ENCODE results near the gene DLGAP5.

Gene DLGAP5

DNA sequence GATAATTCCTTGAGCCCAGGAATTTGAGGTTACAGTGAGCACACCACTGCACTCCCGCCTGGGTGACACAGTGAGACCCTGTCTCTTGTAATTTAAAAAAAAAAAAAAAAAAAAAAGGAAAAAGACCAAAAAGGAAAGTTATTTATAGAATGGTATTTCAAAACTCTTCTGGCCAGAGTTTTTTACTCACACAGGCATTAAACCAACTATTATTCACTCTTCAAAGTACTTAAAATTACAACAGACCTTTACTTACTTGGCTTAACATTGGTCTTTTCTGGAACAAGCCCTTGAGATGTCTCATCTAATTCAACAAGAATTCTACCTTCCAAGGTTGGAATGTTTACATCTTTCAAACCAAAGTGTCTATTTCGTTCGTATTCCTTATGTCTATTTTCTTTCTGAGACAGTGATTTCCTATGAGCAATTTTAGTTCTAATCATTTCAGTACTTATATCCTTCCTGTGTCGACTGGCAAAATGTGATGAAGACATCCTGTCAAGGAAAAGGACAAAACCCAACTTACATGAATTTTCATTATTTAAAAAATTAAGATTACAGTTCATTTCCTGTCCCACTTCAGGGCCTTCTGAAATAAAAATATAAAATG lies 2.6 kb downstream of the DLGAP5 start:
- DNase-seq (ENCODE audit: low spot score), result no peak

DNA sequence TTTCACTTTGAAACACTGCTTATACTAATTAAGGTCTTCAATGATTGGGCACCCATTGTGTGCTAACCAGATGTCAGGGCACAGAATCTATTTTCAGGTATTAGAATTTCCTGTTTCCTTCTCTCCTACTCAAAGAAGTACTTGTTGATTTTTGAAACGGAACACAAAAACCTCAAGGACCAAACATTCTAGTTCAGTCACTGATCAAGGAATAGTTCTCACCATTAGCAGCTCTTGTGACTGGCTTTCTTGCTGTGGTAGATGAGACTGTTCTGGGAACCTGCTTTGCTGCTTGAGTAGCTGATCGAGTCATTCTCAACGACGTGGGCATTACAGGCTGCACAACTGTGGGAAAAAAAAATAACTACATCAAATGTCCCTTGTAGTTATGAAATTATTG lies 11.0 kb downstream of the DLGAP5 start:
- no peak for DNase-seq (ENCODE audit: low spot score)

DNA sequence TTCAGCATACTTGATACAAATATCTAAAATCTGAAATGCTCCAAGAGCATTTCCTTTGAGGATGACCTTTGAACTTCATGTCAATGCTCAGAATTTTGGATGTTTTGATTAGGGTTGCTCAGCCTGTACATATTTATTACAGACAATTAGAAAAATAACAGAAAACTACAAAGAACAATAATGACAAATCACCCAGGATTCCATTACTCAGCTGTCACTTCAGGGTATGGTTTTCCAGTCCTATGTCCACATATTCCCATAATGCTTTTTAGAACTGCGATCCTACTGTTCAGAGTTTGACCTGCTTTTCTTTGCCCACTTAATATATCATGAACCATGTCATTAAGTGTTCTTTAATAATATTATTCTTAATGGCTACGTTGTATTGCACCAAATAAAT lies 11.4 kb downstream of the DLGAP5 start:
- no peak for DNase-seq (ENCODE audit: low spot score)

DNA sequence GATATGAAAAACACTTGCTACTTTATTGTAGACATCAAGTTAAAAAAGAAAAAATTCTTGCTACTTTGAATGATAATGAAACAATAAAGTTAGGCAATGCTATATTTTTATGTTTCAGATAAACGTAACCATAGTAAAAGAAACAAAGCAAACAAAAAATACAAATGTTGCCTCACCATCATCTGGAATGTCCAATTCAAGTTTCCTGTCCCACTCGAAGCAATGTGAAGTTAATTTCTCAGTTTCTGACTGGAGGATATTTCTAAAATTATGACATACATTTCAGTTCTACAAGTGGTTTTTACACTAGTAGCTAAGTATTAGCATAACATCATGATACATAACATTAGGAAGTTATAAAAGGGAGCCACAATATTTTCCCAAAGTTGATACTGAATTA lies 20.9 kb downstream of the DLGAP5 start:
- no peak for DNase-seq (ENCODE audit: low spot score)

DNA sequence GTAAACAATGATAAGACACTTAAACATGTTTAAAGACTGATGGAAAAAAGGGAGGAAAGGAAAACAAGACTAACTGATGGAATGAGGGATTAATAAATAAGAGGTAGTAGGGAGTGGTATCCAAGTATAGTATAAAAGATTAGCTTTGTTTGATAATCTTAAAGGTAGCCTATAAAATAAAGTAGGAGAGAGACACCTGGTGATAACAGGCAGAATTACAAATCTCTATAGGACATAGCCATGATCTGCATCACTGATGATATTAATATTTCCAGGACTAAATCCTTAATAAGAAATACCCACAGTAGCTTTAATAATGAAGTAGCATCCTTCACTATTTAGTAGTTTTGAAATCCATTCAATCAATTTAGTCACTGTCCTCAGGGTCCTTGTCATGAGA lies 30.4 kb downstream of the DLGAP5 start:
- DNase-seq (ENCODE audit: low spot score), result peak; percentile 35

DNA sequence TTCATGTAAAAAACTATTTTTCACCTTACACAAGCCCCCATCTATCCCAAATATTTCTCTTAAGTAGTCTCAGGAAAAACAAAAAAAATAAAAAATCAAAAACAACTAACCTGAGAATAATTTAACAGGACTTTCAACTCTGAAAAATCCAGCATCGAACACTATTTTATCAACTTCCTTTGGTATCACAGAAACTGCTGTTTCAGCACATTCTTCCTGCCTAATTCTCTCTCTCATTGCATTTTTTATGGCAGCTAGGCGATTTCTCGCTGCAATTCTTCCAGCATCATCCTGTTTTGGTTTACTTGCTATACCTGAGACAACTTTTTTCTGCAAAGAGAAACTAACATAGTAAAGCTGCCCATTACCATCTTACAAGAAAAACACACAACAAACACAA lies 33.0 kb downstream of the DLGAP5 start:
- no peak for DNase-seq (ENCODE audit: low spot score)

DNA sequence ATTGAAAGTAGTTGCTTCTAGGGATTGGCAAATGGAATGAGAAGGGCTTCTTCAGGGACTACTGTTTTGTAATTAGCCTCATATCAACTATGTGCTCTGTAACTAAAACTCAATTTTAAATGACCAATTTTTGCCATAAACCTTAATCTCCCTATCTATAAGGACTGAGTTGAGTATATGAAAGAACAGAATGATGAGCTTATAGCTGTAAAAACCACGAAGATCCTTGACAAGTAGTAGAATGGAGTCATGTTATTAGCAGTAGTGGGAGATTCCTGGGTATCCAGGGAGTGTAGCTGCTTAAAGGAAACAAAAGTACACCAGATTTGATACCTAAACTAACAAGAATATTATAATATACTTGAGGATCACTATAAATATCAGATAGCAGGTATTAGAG lies 34.3 kb downstream of the DLGAP5 start:
- no peak for DNase-seq (ENCODE audit: low spot score)

DNA sequence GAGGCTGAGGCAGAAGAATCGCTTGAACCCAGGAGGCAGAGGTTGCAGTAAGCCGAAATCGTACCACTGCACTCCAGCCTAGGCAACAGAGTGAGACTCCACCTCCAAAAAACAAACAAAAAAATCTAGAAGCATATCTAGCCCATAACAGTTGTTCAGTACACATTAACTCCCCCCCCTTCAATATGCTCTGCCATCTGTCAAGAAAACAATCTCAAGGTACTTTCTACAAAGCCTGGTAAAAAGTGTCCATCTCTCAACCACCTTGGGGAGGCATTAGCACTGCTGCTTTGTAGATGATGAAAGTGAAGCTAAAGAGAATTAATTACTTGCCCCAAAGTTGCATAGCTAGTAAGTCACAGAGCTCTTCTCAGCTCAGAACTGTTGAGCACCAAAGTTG lies 37.4 kb downstream of the DLGAP5 start:
- no peak for DNase-seq (ENCODE audit: low spot score)

DNA sequence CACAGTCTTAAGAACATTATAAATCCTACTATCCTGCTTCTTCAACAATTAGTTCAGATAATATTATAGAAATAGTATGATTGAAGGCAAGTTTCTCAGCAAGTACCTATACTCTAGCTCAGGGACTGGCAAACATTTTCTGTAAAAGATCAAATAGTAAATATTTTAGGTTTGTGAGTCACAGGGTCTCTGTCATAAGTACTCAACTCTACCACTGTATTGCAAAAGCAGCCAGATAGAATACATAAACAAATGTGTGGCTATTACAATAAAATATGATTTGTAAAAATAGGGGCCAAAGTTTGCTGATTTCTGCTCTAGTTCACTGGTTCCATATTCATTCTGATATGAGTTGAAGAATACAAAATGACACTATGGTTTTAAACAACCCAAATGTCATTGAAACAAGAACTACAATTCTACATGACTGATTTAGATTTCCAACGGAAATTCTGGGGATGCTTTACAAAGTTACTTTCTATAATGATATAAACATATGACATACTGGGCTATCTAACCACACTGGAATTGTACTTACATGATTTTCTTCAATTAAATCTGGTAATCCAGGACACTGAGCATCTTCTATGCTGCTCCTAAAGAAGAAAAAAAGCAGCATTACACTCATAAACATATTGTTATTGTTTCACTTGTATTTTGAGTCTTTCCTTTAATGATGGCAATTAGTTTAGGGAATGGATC lies 39.2 kb downstream of the DLGAP5 start:
- no peak for DNase-seq (ENCODE audit: low spot score)

DNA sequence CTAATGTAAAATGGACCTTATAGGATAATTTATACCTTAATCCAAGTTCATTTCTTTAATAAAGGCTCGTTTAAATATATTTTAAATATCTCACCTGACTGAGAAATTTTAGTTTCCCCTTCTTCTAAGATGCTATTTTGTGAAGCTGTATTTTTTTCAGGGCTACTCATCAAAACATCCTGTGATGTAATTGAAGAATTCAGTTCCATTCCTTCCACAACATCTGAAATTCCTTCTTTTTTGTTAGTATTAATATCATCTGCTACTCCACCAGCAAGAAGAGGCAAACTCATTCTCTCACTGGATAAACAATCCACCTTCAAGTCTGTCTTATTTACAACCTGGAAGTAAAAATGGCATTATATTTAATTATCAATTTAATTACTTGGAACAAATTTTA lies 39.8 kb downstream of the DLGAP5 start:
- no peak for DNase-seq (ENCODE audit: low spot score)

DNA sequence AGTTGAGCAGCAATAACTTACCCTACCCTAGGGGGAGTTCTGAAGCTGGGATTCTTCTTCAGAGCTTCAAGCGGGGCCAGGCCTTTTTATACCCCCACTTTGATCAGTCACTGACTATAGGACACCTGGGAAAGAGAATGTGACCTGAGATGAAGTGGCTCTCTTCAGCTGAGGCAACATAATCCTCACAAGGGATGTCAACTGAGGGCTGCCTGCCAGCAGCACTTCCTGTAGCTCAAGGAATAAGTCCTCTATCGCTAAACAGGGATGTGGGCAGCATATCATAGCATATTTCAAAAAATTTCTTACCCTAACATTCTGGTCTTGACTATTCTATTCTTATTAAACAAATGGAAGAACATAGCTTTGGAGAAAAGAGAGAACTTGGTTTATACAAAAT lies 45.0 kb downstream of the DLGAP5 start:
- no peak for DNase-seq (ENCODE audit: low spot score)

DNA sequence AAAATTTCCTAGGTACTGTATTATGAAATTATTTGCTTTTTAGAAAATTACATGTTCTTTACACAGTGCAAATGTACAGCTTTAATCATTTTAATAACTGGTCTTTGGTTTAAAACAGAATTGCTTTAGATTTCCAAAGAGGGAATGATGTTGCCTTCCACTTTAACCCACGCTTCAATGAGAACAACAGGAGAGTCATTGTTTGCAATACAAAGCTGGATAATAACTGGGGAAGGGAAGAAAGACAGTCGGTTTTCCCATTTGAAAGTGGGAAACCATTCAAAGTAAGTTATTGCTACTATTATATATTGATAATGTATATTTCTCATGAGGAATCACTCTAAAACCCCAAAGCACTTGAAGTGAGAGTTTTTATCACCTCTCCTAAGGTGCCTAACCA lies 48.9 kb downstream of the DLGAP5 start:
- no peak for DNase-seq (ENCODE audit: low spot score)

DNA sequence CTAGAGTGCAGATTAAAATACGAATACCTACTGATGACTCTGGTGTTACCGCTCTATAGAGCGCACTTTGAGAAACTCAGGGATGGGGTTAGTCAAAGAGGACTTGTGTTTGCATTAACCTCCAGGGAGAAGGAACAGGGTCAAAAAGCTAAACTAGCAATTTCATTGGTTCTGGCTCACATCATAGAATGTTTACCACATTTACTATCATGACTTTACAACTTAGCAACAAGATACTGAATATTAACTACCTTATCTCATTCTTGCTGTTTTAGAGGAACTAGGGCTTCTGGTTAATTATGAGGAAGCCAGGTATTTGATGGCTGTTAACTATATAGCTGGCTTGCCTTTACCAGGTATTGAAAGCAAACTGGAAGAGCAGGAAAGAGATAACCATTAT lies 49.6 kb downstream of the DLGAP5 start:
- no peak for DNase-seq (ENCODE audit: low spot score)

DNA sequence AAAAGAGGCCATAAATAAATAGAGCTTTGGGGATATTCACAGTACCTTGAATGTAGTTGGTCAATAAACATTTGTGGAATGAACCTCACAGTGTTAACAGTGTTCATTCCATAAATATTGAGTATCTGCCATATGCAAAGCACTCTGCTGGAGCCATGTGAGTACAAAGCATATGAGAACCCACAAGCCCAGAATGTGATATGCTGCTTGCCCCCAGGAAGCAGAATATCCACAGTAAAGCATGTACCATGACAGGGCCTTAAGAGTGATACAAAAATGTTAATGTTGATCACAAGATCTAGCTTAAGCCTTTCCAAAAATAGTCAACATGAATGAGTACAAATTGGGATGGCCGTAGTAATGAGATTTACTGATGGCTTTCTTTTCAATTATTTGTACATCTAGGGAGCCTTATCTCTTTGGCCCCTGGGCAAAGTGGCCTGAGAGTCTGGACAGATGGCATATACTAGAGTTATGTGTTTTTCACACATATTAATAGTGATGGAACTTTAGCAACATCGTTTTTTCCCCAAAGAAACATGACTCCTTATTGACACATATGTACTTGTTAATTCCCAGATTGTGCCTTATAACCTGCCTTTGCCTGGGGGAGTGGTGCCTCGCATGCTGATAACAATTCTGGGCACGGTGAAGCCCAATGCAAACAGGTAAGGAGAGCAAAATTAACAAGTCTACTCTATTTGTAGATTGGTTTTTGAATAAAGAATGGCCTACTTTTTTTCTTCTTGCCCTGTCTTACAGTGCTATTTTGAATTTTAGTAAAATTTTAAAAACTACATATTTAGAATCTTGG lies 51.5 kb downstream of the DLGAP5 start:
- no peak for DNase-seq (ENCODE audit: low spot score)

DNA sequence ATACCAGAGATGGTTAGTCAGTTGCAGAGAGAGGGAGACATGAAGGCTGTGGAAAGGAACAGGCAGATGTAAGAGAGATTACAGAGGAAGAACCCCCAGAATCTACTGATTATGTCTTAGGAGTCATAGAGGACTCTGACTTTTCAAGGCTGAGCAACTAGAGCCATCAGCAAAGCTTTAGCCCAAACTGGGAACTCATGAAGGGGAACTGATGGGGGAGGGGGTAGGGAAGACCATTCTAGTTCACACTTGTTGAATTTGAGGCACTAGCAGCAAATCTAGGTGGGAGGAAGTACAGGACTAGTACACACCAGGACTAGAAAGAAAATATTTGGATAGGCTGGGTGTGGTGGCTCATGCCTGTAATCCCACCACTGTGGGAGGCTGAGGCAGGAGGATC lies 52.2 kb downstream of the DLGAP5 start:
- no peak for DNase-seq (ENCODE audit: low spot score)

DNA sequence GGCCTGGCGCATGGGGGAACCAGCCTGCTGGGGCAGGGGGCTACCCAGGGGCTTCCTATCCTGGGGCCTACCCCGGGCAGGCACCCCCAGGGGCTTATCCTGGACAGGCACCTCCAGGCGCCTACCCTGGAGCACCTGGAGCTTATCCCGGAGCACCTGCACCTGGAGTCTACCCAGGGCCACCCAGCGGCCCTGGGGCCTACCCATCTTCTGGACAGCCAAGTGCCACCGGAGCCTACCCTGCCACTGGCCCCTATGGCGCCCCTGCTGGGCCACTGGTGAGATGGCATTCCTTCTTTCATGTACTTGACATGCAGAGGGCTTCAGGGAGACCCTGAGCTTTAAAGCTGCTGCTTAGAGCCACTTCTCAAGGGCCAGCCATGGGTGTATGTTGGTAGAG lies 53.3 kb downstream of the DLGAP5 start:
- DNase-seq (ENCODE audit: low spot score), result no peak

DNA sequence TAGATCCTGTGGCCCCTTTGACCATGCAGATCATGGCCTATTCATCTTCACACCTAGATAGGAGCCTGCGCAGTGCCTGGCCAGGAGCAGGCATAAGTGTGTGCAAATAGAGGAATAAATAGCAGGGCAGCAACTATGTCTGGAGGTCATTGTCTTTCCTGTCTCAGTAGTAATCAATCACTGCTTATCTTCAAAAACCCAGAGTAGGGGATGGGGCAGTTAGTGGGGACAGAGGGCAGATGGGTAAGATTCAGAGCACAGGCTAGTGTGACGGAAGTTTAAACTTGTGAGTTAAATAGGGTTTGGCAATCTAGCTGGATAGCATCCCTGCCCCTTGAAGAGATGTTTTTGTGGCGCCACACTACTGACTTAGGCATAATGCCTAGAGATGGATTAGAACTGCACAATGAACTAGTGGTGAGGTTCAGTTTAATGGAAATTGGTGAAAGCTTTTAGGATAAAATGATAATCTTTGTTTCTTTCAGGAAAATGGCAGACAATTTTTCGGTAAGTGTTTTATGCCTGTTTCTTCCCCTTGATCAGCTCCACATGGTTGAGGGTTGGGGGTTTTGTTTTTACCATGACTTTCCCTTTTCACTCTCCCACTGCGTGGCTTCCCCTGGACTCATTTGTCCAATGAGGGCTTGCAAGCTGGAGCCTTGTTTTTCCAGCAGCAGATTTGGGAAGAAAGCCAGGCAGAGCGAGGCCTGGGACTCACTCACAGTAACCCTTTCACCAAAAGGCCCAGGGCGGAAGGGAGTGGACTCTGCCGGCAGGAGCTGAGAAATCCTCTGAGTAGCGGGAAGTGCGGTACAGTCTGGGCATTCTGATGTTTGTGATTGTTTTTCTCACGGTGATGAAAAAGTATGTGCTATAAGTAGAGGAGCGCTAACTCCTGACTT lies 54.2 kb downstream of the DLGAP5 start:
- no peak for DNase-seq (ENCODE audit: low spot score)

DNA sequence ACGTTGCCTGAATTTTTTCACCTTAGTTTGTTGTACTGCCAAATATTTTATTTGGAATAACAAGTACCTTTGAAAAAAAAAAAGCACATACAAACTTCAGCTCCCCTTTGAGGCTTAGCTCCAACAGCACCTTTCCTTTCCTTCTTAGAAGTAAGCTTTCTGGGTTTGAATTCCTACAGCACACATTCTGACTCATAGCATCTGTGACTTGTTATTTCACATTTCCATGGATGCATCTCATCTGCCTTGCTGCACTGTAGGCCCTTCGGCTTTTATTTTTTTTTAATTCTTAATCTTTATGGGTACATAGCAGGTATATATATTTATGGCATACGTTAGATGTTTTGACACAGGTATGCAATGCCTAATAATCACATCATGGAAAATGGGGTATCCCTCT lies 55.1 kb downstream of the DLGAP5 start:
- no peak for DNase-seq (ENCODE audit: low spot score)

DNA sequence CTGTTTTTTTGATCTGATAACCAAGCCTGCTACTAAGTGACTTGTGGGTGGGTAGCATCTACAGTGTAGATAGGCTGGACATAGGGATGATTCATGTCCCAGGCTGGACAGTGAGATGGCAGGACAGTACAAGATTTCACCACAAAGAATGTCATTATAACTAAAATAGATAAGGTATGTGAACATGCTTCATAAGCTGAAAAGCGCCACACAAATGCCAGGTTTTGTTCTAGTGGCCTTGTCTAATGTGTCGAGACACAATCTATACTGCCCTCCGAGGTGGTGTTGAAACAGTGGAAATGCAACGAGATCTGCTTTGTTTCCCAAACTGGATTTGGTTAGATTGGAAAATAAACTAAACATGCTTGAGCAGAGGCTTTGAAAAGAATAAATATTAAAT lies 58.0 kb downstream of the DLGAP5 start:
- no peak for DNase-seq (ENCODE audit: low spot score)

DNA sequence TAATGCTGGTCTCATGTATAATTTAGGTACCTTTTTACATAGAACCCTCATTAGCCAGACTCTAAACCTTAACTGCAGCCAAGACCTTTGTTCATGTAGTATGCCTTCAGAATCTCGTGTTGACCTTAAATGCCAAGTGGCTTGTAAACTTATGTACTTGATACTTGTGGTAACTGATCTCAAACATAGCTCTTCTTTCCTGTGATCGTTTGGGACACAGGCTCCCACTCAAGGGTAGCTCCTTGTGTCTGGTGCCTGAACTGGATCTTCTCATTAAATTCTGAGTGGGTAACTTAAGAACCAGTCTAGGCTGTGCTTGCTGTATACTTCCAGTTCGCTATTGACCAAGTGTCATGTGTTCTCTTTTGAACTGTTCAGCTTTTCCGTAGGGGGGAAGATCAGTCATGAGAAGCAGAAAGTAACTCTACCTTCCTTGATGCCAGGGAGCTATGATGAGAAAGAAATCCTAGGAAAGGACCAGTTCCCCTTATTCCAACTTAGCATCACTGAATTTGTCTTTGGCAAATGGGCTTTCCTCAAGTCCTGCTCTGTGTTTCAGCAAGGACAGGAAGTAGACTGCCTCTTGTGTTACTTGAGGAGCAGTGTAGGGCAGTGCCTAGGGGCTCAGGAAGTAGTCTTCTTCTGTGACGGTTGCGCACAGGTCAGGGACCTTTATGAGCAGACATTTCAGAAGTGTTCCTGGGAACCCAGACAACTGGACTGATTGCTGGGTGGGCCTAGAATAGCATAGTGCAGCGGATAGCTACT lies 59.8 kb downstream of the DLGAP5 start:
- no peak for DNase-seq (ENCODE audit: low spot score)

DNA sequence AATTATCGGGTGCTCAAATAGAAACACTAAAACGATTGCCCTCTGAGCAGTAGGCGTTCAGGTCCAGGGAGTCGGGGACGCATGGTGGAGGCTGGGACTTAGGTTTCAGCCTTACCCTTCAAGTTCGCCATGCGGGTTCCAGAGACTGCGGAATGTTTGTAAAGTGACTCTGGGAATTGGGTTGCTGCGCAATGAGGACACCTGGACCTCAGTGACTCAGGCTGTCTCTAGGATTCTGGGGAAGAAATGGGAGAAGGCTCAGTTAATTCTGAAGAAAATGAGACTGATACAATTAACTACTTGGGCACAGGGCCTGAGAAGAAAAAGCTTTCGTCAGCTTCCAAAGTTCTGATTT lies 61.2 kb downstream of the DLGAP5 start:
- no peak for DNase-seq (ENCODE audit: low spot score)

Measured in D341Med (cell line).